MM.1S (cell line): Measurements from ENCODE around the gene KDM2A.

Experiments used
- CTCF ChIP-seq: fragments of 300-600 bp; sonication (generic); IDR thresholded peaks from 2 replicates; pipeline ENCODE4 v1.5.1; 2016; ENCODE audit warnings: antibody characterized with exemption, low read length, mixed read lengths
- EZH2 ChIP-seq: fragments of 300-600 bp; sonication (generic); optimal IDR thresholded peaks from 2 replicates; pipeline ENCODE3; 2017; ENCODE audit warnings: low read depth, mild to moderate bottlenecking, antibody characterized with exemption, low read length, mixed read lengths
- EZH2phosphoT487 ChIP-seq: fragments of 300-600 bp; sonication (generic); IDR thresholded peaks from 2 replicates; pipeline ENCODE4 v1.6.1; 2018; ENCODE audit warnings: antibody characterized with exemption, low read length

- TF ChIP-seq EZH2phosphoT487 = no peak
- no peak for TF ChIP-seq EZH2
- TF ChIP-seq CTCF = no peak
Observed at GRCh38 chr11:67178878-67179277, 59.8 kb downstream of the KDM2A start.
